ENCODE results near the gene CCDC178. TPM values are rescaled to one million over a fixed set of nuclear protein-coding genes. Genes with fewer than 3 reads are reported as not detected.

Gene CCDC178
- total RNA-seq, 4 donors from 2014 or later = 0.73 to 1.1 TPM; not detected in 2

DNA sequence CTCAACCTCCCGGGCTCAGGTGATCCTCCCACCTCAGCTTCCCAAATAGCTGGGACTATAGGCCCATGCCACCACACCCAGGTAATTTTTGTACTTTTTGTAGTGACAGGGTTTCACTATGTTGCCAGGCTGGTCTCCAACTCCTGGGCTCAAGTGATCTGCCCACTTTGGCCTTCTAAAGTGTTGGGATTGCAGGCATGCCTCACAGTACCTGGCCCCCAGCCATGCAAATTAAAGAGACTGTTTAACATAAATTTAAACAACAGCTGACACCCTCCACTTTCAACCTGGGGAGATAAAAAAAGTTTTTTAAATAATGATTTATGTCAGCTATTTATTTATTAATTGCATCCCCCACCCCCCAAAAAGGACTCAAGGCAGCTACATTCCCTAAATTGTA, 234.7 kb downstream of the CCDC178 start:
- H3K27me3 ChIP-seq = no peaks in the 10 kb centered on the region
- intact Hi-C loops (cut with DNase I) = no loop called here
- WGBS, 2 donors = 85 to 86% methylated on average over 1 of the region's 1 CpG

GRCh38 chr18:33201509-33201926, 239.0 kb downstream of the CCDC178 start:
- WGBS, 2 donors = 5 to 11% methylated on average over 8 of the region's 8 CpGs

More for the DNA sequence above, 234.7 kb downstream of the CCDC178 start:
- no peak for DNase-seq
- TF ChIP-seq POLR2A (IDR thresholded peaks at IDR 0.05) = no peak
- TF ChIP-seq, protein P1, sequence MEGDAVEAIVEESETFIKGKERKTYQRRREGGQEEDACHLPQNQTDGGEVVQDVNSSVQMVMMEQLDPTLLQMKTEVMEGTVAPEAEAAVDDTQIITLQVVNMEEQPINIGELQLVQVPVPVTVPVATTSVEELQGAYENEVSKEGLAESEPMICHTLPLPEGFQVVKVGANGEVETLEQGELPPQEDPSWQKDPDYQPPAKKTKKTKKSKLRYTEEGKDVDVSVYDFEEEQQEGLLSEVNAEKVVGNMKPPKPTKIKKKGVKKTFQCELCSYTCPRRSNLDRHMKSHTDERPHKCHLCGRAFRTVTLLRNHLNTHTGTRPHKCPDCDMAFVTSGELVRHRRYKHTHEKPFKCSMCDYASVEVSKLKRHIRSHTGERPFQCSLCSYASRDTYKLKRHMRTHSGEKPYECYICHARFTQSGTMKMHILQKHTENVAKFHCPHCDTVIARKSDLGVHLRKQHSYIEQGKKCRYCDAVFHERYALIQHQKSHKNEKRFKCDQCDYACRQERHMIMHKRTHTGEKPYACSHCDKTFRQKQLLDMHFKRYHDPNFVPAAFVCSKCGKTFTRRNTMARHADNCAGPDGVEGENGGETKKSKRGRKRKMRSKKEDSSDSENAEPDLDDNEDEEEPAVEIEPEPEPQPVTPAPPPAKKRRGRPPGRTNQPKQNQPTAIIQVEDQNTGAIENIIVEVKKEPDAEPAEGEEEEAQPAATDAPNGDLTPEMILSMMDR (IDR thresholded peaks at IDR 0.05) = no peak
- H3K36me3 ChIP-seq = no peaks in the 10 kb centered on the region
- no peaks in the 10 kb centered on the region for H3K9me3 ChIP-seq
- no peak overlapping the region for H3K27ac ChIP-seq
- no peak overlapping the region for H3K4me3 ChIP-seq
- no peaks in the 10 kb centered on the region for H3K4me1 ChIP-seq

GRCh38 chr18:33195795-33196194, 244.7 kb downstream of the CCDC178 start:
- TF ChIP-seq, protein P1 (IDR thresholded peaks at IDR 0.05) = no peak
- TF ChIP-seq POLR2A (IDR thresholded peaks at IDR 0.05) = no peak
- Histone ChIP-seq H3K27ac (no peak overlapping the region), H3K27me3 (no peaks in the 10 kb centered on the region), H3K4me1 (no peaks in the 10 kb centered on the region), H3K4me3 (no peak overlapping the region), H3K36me3 (no peaks in the 10 kb centered on the region), H3K9me3 (no peaks in the 10 kb centered on the region)
- no peak for DNase-seq
- intact Hi-C loops (cut with DNase I) = no loop called here
- WGBS, 2 donors = 77 to 80% methylated on average over 2 of the region's 2 CpGs

More at GRCh38 chr18:33201509-33201926, 239.0 kb downstream of the CCDC178 start:
- no peaks in the 10 kb centered on the region for H3K36me3 ChIP-seq
- no peaks in the 10 kb centered on the region for H3K27me3 ChIP-seq
- no peak for DNase-seq
- H3K4me1 ChIP-seq = no peaks in the 10 kb centered on the region
- peak overlapping the region in 1 of 4 donors; percentile 32 for H3K4me3 ChIP-seq
- no peak overlapping the region for H3K27ac ChIP-seq
- H3K9me3 ChIP-seq = no peaks in the 10 kb centered on the region
- intact Hi-C loops (cut with DNase I) = no loop called here
- TF ChIP-seq, protein P1 (IDR thresholded peaks at IDR 0.05) = peak in 4 of 6 experiments; percentile 19 to 34 (median 28)
- TF ChIP-seq POLR2A (IDR thresholded peaks at IDR 0.05) = no peak

DNA sequence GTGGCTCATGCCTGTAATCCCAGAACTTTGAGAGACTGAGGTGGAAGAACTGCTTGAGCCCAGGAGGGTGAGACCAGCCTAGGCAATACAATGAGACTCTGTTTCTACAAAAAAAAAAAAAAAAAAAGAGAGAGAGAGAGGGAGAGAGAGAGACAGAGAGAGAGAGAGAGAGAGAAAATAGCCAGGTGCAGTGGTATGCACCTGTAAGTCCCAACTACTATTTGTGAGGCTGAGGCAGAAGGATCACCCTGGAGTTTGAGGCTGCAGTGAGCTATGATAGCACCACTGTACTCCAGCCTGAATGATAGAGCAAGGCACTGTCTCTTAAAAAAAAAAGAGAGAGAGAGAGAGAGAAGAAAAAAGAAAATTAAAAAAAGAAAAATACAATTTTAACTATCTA, 245.7 kb downstream of the CCDC178 start:
- H3K4me1 ChIP-seq = no peaks in the 10 kb centered on the region
- no peak overlapping the region for H3K4me3 ChIP-seq
- no peak overlapping the region for H3K27ac ChIP-seq
- intact Hi-C loops (cut with DNase I) = no loop called here
- TF ChIP-seq, protein P1 (IDR thresholded peaks at IDR 0.05) = no peak
- TF ChIP-seq POLR2A (IDR thresholded peaks at IDR 0.05) = no peak
- DNase-seq = no peak
- H3K9me3 ChIP-seq = no peaks in the 10 kb centered on the region
- no peaks in the 10 kb centered on the region for H3K27me3 ChIP-seq
- no peaks in the 10 kb centered on the region for H3K36me3 ChIP-seq

- Histone ChIP-seq H3K27me3 (no peaks in the 10 kb centered on the region), H3K36me3 (no peaks in the 10 kb centered on the region), H3K9me3 (no peaks in the 10 kb centered on the region), H3K4me1 (no peaks in the 10 kb centered on the region), H3K27ac (no peak overlapping the region), H3K4me3 (no peak overlapping the region)
- intact Hi-C loops (cut with DNase I) = no loop called here
- TF ChIP-seq, protein P1 (IDR thresholded peaks at IDR 0.05) = no peak
- no peak for TF ChIP-seq POLR2A (IDR thresholded peaks at IDR 0.05)
- WGBS, 2 donors = 67% methylated on average over 3 of the region's 3 CpGs
- no peak for DNase-seq
Observed at GRCh38 chr18:33184958-33185357, 255.6 kb downstream of the CCDC178 start.

All from esophagus squamous epithelium (tissue), 5 donors.